Kidney capillary endothelial cell (primary cell): Measurements from ENCODE around the gene DDX1.

ENCODE experiments used
- DNase-seq: peaks from one replicate; pipeline ENCODE4 v3.0.0-alpha.2; 2018; ENCODE audit warnings: low spot score

Gene DDX1

GRCh38 chr2:15646661-15647060 lies 55.0 kb downstream of the DDX1 start:
- DNase-seq = no peak

- DNase-seq = no peak
These were observed 56.2 kb downstream of the DDX1 start for GRCh38 chr2:15647622-15648590.

- no peak for DNase-seq
These were observed 57.2 kb downstream of the DDX1 start for GRCh38 chr2:15648593-15649525.

GRCh38 chr2:15649561-15650255 lies 58.0 kb downstream of the DDX1 start:
- no peak for DNase-seq

- DNase-seq = no peak
These were observed 59.1 kb downstream of the DDX1 start for GRCh38 chr2:15650616-15651366.

GRCh38 chr2:15651367-15651727 lies 59.7 kb downstream of the DDX1 start:
- DNase-seq = no peak

GRCh38 chr2:15652252-15652651 lies 60.6 kb downstream of the DDX1 start:
- DNase-seq = no peak

- no peak for DNase-seq
These were observed 61.1 kb downstream of the DDX1 start for GRCh38 chr2:15652801-15653200.

- no peak for DNase-seq
These were observed 62.4 kb downstream of the DDX1 start for GRCh38 chr2:15653806-15654726.

- no peak for DNase-seq
These were observed 63.0 kb downstream of the DDX1 start for GRCh38 chr2:15654727-15655073.

GRCh38 chr2:15655123-15655887 lies 63.6 kb downstream of the DDX1 start:
- DNase-seq = no peak

GRCh38 chr2:15656090-15656489 lies 64.4 kb downstream of the DDX1 start:
- DNase-seq = no peak

GRCh38 chr2:15657759-15658158 lies 66.1 kb downstream of the DDX1 start:
- no peak for DNase-seq

- DNase-seq = no peak
These were observed 67.2 kb downstream of the DDX1 start for GRCh38 chr2:15658911-15659310.

GRCh38 chr2:15660491-15661294 lies 69.0 kb downstream of the DDX1 start:
- DNase-seq = no peak

GRCh38 chr2:15661295-15661569 lies 69.6 kb downstream of the DDX1 start:
- no peak for DNase-seq

- DNase-seq = no peak
These were observed 70.4 kb downstream of the DDX1 start for GRCh38 chr2:15662026-15662425.

- no peak for DNase-seq
These were observed 70.9 kb downstream of the DDX1 start for GRCh38 chr2:15662579-15662978.

- DNase-seq = no peak
These were observed 72.1 kb downstream of the DDX1 start for GRCh38 chr2:15663802-15664201.
